Measurements from ENCODE around the gene ASB17.
"Not testable (repeated sequence)": the region's sequence is repeated elsewhere in the genome, so short reads cannot be mapped to it uniquely, and the experiment has no call there.

ASB17 gene

GRCh38 chr1:75932304-75932703 is at the start of gene ASB17:
Gene ASB17, minus strand, starts transcription at chr1:75932404. Its CDS starts 113 bp downstream, at chr1:75932291.
- no peak for DNase-seq

GRCh38 chr1:75980972-75981897 is 49.0 kb upstream of the ASB17 start:
- no peak for DNase-seq

GRCh38 chr1:75970631-75971030 is 38.4 kb upstream of the ASB17 start:
- DNase-seq, result no peak

- no peak for DNase-seq
Observed at GRCh38 chr1:75969550-75969949, 37.3 kb upstream of the ASB17 start.

- no peak for DNase-seq
Observed at GRCh38 chr1:75967719-75968118, 35.5 kb upstream of the ASB17 start.

- DNase-seq, result no peak
Observed at GRCh38 chr1:75964760-75965408, 32.7 kb upstream of the ASB17 start.

- DNase-seq, result not testable (repeated sequence)
Observed at GRCh38 chr1:75964110-75964759, 32.0 kb upstream of the ASB17 start.

- no peak for DNase-seq
Observed at GRCh38 chr1:75954586-75954985, 22.4 kb upstream of the ASB17 start.

GRCh38 chr1:75953461-75953860 is 21.3 kb upstream of the ASB17 start:
- no peak for DNase-seq

GRCh38 chr1:75952016-75952415 is 19.8 kb upstream of the ASB17 start:
- no peak for DNase-seq

- no peak for DNase-seq
Observed at GRCh38 chr1:75950176-75950575, 18.0 kb upstream of the ASB17 start.

- DNase-seq, result not testable (repeated sequence)
Observed at GRCh38 chr1:75943037-75943436, 10.8 kb upstream of the ASB17 start.

- DNase-seq, result peak; percentile 25
Observed at GRCh38 chr1:75937034-75937433, 4.8 kb upstream of the ASB17 start.

GRCh38 chr1:75922698-75923097 is 9.5 kb downstream of the ASB17 start:
- no peak for DNase-seq

- no peak for DNase-seq
Observed at GRCh38 chr1:75916834-75917233, 15.4 kb downstream of the ASB17 start.

- peak; percentile 50 for DNase-seq
Observed at GRCh38 chr1:75908717-75909152, 23.5 kb downstream of the ASB17 start.

- no peak for DNase-seq
Observed at GRCh38 chr1:75901371-75901770, 30.8 kb downstream of the ASB17 start.

GRCh38 chr1:75884437-75884836 is 47.8 kb downstream of the ASB17 start:
- no peak for DNase-seq

GRCh38 chr1:75879985-75880384 is 52.2 kb downstream of the ASB17 start:
- no peak for DNase-seq

- DNase-seq, result no peak
Observed at GRCh38 chr1:75870951-75871350, 61.3 kb downstream of the ASB17 start.
